ENCODE measurements around the gene PRSS38.

PRSS38 gene

DNA sequence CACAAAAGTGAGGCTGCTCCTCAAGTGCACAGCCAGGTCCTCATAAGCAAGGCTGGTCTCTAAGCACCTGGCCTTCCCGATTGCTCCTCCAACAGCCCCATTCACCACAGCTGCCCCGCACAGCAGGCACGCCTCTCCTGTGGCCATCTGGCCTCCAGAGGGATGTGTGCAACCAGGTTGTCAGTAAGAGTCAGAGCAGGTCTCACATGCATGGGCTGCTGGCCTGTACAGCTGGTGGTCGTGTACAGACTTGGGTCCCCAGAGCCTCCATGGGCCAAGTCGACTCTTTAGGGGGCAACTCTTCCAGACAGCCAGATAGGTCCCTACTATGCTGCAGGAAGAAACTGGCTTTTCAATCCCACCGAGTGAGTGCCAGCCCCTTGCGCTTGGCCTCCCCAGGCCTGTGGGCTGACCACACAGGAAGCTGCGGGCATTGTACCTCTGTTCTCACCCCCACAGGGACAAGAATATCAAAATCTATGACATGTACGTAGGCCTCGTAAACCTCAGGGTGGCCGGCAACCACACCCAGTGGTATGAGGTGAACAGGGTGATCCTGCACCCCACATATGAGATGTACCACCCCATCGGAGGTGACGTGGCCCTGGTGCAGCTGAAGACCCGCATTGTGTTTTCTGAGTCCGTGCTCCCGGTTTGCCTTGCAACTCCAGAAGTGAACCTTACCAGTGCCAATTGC, 1.4 kb downstream of the PRSS38 start:
- no peak for DNase-seq (ENCODE audit: low read depth in 1 of 2, low spot score in 1 of 2)

DNA sequence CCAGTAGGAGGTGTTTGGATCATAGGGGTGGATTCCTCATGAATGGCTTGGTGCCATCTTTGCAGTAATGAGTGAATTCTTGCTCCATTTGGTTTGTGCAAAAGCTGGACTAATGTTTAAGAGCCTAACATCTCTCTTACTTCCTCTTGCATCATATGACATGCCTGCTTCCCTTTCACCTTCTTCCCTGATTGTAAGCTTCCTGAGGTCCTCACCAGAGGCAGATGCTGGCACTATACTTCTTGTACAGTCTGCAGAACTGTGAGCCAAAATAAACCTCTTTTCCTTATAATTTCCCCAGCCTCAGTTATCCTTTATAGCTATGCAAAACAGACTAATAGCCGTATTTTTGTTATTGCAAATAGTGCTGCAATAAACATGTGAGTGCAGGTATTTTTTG, 8.1 kb downstream of the PRSS38 start:
- H3K27me3 ChIP-seq (ENCODE audit: insufficient read depth, poor library complexity, severe bottlenecking) = no peaks in the 10 kb centered on the region
- no peak overlapping the region for H3K27ac ChIP-seq (replicated peaks)
- DNase-seq (ENCODE audit: low read depth in 1 of 2, low spot score in 1 of 2) = no peak
- TF ChIP-seq, protein P1, sequence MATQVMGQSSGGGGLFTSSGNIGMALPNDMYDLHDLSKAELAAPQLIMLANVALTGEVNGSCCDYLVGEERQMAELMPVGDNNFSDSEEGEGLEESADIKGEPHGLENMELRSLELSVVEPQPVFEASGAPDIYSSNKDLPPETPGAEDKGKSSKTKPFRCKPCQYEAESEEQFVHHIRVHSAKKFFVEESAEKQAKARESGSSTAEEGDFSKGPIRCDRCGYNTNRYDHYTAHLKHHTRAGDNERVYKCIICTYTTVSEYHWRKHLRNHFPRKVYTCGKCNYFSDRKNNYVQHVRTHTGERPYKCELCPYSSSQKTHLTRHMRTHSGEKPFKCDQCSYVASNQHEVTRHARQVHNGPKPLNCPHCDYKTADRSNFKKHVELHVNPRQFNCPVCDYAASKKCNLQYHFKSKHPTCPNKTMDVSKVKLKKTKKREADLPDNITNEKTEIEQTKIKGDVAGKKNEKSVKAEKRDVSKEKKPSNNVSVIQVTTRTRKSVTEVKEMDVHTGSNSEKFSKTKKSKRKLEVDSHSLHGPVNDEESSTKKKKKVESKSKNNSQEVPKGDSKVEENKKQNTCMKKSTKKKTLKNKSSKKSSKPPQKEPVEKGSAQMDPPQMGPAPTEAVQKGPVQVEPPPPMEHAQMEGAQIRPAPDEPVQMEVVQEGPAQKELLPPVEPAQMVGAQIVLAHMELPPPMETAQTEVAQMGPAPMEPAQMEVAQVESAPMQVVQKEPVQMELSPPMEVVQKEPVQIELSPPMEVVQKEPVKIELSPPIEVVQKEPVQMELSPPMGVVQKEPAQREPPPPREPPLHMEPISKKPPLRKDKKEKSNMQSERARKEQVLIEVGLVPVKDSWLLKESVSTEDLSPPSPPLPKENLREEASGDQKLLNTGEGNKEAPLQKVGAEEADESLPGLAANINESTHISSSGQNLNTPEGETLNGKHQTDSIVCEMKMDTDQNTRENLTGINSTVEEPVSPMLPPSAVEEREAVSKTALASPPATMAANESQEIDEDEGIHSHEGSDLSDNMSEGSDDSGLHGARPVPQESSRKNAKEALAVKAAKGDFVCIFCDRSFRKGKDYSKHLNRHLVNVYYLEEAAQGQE (IDR thresholded peaks at IDR 0.05; ENCODE audit: insufficient replicate concordance, low read depth) = no peak
- TF ChIP-seq, protein P2, sequence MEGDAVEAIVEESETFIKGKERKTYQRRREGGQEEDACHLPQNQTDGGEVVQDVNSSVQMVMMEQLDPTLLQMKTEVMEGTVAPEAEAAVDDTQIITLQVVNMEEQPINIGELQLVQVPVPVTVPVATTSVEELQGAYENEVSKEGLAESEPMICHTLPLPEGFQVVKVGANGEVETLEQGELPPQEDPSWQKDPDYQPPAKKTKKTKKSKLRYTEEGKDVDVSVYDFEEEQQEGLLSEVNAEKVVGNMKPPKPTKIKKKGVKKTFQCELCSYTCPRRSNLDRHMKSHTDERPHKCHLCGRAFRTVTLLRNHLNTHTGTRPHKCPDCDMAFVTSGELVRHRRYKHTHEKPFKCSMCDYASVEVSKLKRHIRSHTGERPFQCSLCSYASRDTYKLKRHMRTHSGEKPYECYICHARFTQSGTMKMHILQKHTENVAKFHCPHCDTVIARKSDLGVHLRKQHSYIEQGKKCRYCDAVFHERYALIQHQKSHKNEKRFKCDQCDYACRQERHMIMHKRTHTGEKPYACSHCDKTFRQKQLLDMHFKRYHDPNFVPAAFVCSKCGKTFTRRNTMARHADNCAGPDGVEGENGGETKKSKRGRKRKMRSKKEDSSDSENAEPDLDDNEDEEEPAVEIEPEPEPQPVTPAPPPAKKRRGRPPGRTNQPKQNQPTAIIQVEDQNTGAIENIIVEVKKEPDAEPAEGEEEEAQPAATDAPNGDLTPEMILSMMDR (IDR thresholded peaks at IDR 0.05; ENCODE audit: insufficient read depth, low read length) = no peak
- TF ChIP-seq SPI1 (IDR thresholded peaks at IDR 0.05; ENCODE audit: borderline replicate concordance, low read depth) (no peak), GABPA (IDR thresholded peaks at IDR 0.05; ENCODE audit: low read depth) (no peak), POLR2AphosphoS5 (IDR thresholded peaks at IDR 0.05; ENCODE audit: low read depth) (no peak)
- H3K4me3 ChIP-seq (replicated peaks; ENCODE audit: insufficient read depth, low read length) = no peak overlapping the region

More for the DNA sequence above, 1.4 kb downstream of the PRSS38 start:
- no peaks in the 10 kb centered on the region for H3K27me3 ChIP-seq (ENCODE audit: insufficient read depth, poor library complexity, severe bottlenecking)
- no peak overlapping the region for H3K27ac ChIP-seq (replicated peaks)
- TF ChIP-seq, protein P1 (IDR thresholded peaks at IDR 0.05; ENCODE audit: insufficient replicate concordance, low read depth) = no peak
- TF ChIP-seq SPI1 (IDR thresholded peaks at IDR 0.05; ENCODE audit: borderline replicate concordance, low read depth) (no peak), GABPA (IDR thresholded peaks at IDR 0.05; ENCODE audit: low read depth) (no peak), POLR2AphosphoS5 (IDR thresholded peaks at IDR 0.05; ENCODE audit: low read depth) (no peak)
- TF ChIP-seq, protein P2 (IDR thresholded peaks at IDR 0.05; ENCODE audit: insufficient read depth, low read length) = no peak
- H3K4me3 ChIP-seq (replicated peaks; ENCODE audit: insufficient read depth, low read length) = no peak overlapping the region

- Histone ChIP-seq H3K4me3 (replicated peaks; ENCODE audit: insufficient read depth, low read length) (no peak overlapping the region), H3K27me3 (ENCODE audit: insufficient read depth, poor library complexity, severe bottlenecking) (no peaks in the 10 kb centered on the region), H3K27ac (replicated peaks) (no peak overlapping the region)
- no peak for DNase-seq (ENCODE audit: low read depth in 1 of 2, low spot score in 1 of 2)
- TF ChIP-seq, protein P2 (IDR thresholded peaks at IDR 0.05; ENCODE audit: insufficient read depth, low read length) = no peak
- no peak for TF ChIP-seq GABPA (IDR thresholded peaks at IDR 0.05; ENCODE audit: low read depth)
- TF ChIP-seq POLR2AphosphoS5 (IDR thresholded peaks at IDR 0.05; ENCODE audit: low read depth) = no peak
- TF ChIP-seq SPI1 (IDR thresholded peaks at IDR 0.05; ENCODE audit: borderline replicate concordance, low read depth) = no peak
- TF ChIP-seq, protein P1 (IDR thresholded peaks at IDR 0.05; ENCODE audit: insufficient replicate concordance, low read depth) = no peak
Observed at GRCh38 chr1:227824204-227824603, 8.7 kb downstream of the PRSS38 start.
